HK-2 (cell line): ENCODE data around the gene GET3.

Experiments
- DNase-seq: peaks from one replicate; pipeline ENCODE4 v3.0.0-alpha.2; 2018; ENCODE audit not compliant: unreplicated experiment

The GET3 gene

DNA sequence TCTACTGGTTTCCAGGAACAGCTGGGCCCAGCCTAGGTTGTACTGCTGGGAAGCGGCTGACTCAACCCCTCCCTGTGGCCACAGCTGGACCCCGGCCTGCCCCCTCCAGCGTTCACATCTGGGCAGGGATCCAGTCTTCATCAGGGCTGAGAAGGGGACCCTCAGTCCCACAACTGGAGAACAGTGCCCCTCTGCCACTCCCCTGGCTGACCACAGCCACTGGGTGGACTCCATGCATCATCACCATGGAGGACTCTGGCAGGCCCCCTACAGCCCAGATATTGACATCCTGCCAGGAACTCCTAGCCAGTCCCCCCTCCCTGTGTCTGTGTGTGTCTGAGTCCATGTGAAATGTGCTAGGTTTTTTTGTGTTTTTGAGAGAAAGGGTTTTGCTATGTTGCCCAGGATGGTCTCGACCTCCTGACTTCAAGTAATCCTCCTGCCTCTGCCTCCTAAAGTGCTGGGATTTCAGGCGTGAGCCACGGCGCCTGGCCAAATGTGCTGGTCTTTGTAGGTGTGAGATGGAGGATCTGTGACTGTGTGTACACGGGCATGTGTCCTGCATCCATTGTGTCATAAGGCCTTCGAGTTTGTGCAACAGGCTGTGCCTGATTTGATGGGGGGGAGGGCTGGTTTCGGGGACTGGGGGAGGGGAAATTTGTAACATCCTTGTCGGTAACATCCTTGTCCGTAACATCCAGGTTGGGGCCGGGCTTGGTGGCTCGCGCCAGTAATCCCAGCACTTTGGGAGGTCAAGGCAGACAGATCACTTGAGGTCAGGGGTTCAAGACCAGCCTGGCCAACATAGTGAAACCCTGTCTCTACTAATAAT, 42.1 kb downstream of the GET3 start:
- peak; percentile 59 for DNase-seq

- no peak for DNase-seq
Measured at GRCh38 chr19:12782174-12782423, 44.8 kb downstream of the GET3 start.

GRCh38 chr19:12782424-12783290, 45.4 kb downstream of the GET3 start:
- DNase-seq: peak; percentile 84

DNA sequence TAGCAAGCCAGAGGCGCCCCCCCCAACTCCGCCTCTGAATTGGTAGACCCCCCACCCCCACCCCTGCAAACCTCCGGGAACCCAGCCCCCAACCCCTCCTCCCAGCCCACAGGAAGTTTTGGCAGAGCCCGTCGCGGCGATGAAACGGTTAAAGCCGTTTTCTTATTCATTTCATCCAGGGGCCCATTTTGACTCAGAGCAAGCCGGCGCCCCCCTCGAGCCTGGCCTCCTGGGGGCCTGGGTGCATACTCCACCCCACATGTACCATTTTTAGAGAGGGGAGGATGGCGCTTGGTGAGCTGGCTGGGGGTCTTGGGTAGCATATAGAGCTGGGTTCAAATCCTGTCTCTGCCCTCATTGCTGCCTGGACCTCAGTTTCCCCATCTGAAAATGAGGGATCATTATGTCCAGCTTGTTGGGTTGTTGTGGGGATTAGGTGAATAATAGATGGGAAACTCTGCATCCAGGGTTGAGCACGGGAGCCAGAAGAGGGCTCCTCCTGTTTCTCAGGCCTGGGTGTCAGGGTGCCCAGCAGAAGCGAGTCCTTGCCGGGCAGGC, 46.1 kb downstream of the GET3 start:
- DNase-seq: no peak

- DNase-seq: peak; percentile 71
Measured at GRCh38 chr19:12783849-12784393, 46.6 kb downstream of the GET3 start.

DNA sequence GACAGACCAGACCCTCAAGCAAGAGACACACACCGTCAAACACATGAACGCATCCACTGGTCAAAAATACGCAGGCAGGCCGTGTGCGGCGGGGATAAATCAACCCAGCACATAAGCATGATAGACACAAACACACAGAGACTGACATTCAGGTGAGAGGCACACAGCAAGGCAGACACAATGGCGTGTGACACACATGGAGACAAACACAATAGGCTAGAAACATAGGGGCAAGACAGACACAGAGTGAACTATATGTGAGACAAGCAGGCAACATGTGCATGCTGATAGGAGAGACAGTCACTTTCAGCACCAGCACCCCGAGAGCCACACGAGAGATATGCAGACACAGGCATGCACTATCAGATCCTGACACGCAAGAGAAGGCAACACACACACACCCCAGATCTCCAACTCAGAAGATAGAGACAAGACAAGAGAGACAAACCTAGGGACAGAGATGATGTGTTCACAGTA, 47.1 kb downstream of the GET3 start:
- DNase-seq: no peak

DNA sequence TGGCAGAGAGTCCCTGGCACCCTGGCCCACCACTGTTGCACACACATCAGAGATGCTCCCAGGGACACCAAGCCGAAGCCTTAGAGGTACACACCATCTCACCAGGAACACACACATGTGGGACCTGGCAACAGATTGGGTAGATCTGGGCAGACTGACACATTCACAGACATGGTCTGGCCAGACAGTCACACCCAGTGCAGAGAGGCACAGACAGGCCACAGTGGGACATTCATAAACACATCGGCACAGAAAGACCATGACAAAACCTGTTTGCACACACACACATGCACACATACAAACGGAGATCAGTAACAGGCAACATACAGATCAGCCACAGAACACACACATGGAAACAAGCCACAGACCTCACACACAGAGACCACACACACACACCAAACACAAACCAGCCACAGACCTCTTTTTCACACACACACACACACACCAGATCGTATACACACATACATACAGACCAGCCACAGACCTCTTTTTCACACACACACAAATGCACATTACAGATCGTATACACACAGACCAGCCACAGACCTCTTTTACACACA, 47.7 kb downstream of the GET3 start:
- DNase-seq: peak; percentile 24

GRCh38 chr19:12785431-12786031, 48.2 kb downstream of the GET3 start:
- no peak for DNase-seq

GRCh38 chr19:12786141-12786870, 49.0 kb downstream of the GET3 start:
- DNase-seq: no peak

DNA sequence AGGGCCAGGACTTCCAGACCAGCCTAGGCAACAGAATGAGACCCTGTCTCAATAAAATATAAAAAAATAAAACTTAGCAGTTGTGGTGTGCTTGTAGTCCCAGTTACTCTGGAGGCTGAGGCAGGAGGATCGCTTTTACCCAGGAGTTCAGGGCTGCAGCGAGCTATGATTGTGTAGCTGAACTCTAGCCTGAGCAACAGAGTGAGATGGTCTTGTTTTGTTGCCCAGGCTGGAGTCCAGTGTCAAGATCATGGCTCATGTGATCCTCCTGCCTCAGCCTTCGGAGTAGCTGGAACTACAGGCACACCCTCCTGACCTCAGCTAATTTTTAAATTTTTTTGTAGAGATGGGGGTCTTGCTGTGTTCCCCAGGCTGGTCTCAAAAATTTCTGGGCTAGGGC, 49.7 kb downstream of the GET3 start:
- no peak for DNase-seq

GRCh38 chr19:12787458-12787857, 50.2 kb downstream of the GET3 start:
- DNase-seq: no peak

- no peak for DNase-seq
Measured at GRCh38 chr19:12788042-12788681, 50.9 kb downstream of the GET3 start.

GRCh38 chr19:12788682-12789097, 51.4 kb downstream of the GET3 start:
- peak; percentile 82 for DNase-seq

GRCh38 chr19:12789098-12789903, 52.0 kb downstream of the GET3 start:
- DNase-seq: no peak

DNA sequence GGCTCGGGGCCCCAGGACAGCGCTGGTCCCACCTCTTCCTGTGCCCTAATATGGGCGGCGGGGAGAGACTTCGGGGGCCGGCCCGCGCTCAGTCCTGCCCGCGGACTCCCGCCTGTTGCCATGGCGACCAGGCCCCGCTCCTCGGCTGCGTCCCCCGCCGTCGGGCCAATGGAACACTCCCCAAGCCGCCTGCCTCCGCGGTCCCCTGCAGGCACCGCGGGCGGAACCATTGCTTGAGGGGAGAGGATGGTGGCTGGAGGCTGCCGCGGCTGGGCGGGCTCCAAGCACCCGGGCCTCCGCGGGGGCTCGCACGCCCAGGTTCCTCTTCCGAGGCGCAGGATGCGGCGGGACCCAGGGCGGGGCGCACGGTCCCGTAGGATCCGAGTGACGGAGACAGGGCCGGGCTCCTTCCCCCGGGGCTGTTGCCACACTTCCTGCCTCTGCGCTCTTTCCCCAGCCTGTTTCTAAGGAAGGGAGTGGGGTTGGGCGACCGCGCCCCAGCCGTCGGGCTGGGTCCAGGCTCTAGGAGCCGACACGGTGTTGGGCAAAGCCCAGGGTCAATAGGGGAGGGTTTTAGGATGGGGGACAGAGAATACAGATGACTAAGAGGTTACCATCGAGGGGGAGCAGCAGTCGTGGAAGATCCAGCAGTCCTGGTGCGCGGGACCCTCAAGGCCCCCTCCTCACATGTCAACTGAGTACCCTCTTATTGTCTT, 52.8 kb downstream of the GET3 start:
- peak; percentile 96 for DNase-seq

GRCh38 chr19:12790628-12791344, 53.5 kb downstream of the GET3 start:
- no peak for DNase-seq

GRCh38 chr19:12791345-12792050, 54.2 kb downstream of the GET3 start, which contains the start of gene JUNB:
TSS of gene JUNB (plus strand) at chr19:12791486. CDS start at chr19:12791772, 286 bp downstream.
- peak; percentile 98 for DNase-seq
